Stimulated activated CD4-positive, alpha-beta T cell treated with anti-CD3 and anti-CD28 coated beads, Interleukin-12 subunit alpha, Interleukin-12 subunit beta, amount 100 ng/mL, for 24 hours (primary cell): ENCODE measurements around the gene PDE4DIP.
"Not testable (repeated sequence)": the region's sequence is repeated elsewhere in the genome, so short reads cannot be mapped to it uniquely, and the experiment has no call there.

ENCODE experiments used
- DNase-seq, 2 experiments: peaks; one replicate each; pipeline ENCODE4 v3.0.0-alpha.2; 2020; ENCODE audit warnings: low read depth in 2 of 2

PDE4DIP gene

DNA sequence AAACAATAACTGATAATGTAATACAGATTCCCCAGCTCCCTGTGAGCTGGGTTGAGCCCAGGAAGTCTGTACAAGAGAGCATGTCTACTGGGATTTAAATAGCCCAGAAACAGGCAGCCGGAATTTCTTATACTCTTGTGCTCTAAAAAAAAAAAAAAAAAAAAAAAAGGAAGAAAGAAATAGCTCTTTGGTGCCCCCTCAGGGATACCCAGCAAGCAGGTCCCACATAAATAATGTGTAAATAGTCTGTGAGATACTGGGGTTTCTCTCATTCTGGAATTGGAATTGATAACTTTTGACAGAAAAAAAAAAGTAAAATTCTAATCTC is 25.4 kb downstream of the PDE4DIP start:
- DNase-seq, result not testable (repeated sequence)

DNA sequence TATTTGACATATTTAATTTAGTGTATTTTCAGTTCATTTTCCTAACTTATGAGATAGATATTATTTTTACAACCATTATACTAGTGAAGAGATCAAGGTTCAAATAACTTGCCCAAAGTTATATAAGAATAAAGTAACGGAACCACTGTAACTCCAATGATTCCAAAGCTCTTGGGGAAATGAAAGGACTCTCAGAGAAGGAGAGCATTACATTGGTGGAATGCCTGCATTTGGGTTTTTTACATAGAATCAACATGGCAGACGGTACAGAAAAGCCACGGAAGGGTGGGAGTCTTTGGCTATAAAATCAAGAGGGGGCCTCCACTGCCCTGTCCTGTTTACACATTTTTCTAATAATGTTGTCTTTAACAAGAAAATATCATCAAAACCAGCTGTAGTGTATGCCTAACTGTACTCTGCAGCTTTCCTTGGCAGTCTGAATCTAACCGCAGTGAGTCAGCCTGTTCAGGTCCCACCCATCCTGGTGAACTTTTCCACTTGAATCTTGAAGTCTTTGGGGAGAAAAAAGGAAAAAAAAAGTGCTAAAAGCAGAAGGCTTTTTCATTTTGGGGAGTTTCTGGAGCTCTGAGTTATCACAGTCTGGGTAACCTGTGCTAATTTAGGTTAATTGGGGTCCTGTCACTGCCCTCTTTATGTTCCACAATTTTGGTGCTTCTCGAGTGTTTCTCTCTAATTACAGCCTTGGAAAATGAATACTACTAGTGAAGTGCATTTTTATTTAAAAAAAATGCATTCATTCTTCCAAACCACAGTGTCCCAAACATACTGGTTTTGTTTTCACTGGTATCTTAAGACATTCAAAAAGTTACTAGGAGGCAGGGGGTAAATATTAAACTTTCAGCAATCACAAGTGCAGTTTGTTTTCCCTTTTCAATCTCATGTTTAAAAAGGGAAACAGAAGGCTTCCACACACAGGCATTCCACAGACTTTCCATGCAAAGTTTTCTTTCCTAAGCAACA is 30.5 kb downstream of the PDE4DIP start:
- not testable (repeated sequence) for DNase-seq

DNA sequence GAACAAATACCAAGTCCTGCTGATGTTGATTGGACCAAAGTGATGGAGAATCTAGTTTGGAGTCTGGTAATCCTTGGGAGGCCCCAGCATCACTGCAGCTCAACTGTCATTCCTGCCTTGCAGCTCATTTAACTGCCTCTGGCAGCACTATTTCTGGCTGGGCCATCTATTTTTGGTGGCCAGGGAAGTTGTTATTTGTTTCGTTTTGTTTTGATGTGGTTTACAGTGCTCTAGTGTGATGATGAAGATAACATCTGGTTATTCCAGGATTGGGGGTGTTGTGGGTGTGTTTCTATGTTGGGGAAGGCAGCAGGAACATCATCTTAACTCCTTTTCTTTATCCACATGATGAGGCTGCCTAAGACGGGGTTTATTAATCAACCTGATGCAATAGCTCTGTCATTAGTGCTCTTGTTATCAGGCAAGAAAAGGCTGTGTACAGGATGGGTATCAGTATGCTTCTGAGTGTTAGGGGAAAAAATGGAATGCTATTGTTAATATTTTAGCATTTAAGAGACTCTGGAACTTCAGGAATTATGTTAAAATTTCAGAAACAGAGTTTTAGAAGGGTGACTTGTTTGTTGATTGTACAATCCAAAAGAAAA is 35.7 kb downstream of the PDE4DIP start:
- DNase-seq, result not testable (repeated sequence)

GRCh38 chr1:148881261-148881660 is 37.0 kb downstream of the PDE4DIP start:
- not testable (repeated sequence) for DNase-seq

DNA sequence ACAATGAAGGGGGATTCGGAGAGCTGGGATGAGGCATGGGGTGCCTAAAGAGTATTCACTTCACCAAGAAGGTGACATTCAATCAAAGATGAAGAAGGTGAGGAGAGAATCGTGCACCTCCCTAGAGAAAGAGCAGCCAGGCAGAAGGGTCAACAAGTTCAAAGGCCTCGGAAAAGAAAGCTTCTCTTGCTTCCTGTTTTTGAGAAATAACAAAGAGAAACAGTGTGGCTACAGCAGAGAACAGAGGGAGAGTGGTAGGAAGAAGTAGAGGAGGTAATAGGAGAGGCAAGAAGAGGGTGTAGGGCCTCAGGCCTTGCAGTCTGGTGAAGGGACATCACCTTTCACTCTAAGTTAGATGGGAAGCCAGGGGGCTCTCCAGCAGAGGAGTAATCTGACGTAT is 41.0 kb downstream of the PDE4DIP start:
- not testable (repeated sequence) for DNase-seq

GRCh38 chr1:148886293-148886692 is 42.1 kb downstream of the PDE4DIP start:
- DNase-seq, result not testable (repeated sequence)

GRCh38 chr1:148888597-148888996 is 44.4 kb downstream of the PDE4DIP start:
- DNase-seq, result not testable (repeated sequence)

DNA sequence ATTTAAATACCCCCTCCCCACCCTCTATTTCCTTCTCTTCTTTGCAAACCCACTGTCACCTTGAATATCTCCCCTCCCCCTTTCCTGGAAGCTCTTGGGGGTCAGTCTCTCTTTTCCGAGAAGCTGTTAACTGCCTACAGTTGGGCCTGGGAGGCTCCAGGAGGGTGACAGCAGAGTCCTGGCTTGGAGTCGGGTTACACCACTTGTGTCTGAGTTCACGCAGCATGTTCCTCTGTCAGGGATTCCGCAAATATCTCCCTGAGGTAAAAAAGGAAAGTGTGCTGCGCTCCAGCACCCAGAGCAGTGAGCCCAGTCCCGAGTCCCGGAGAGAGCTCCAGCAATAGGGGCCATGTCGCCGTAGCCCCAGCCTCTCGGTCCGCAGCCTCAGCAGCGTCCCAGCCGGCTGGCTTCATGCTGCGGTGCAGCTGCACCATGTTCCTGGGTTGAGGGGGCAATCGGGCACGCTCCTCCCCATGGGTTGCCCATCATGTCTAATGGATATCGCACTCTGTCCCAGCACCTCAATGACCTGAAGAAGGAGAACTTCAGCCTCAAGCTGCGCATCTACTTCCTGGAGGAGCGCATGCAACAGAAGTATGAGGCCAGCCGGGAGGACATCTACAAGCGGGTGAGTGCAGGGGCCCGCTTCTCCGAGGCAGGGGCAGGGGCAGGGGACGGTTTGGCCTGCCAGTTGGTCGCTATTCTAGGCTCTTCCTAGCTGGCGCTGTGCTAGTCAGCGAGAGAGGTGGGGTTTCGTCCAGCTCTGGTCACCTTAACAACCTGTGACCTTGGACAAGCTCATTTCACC is 45.2 kb downstream of the PDE4DIP start:
- DNase-seq, result not testable (repeated sequence)

- not testable (repeated sequence) for DNase-seq
These were observed 45.9 kb downstream of the PDE4DIP start for GRCh38 chr1:148890075-148890568.

DNA sequence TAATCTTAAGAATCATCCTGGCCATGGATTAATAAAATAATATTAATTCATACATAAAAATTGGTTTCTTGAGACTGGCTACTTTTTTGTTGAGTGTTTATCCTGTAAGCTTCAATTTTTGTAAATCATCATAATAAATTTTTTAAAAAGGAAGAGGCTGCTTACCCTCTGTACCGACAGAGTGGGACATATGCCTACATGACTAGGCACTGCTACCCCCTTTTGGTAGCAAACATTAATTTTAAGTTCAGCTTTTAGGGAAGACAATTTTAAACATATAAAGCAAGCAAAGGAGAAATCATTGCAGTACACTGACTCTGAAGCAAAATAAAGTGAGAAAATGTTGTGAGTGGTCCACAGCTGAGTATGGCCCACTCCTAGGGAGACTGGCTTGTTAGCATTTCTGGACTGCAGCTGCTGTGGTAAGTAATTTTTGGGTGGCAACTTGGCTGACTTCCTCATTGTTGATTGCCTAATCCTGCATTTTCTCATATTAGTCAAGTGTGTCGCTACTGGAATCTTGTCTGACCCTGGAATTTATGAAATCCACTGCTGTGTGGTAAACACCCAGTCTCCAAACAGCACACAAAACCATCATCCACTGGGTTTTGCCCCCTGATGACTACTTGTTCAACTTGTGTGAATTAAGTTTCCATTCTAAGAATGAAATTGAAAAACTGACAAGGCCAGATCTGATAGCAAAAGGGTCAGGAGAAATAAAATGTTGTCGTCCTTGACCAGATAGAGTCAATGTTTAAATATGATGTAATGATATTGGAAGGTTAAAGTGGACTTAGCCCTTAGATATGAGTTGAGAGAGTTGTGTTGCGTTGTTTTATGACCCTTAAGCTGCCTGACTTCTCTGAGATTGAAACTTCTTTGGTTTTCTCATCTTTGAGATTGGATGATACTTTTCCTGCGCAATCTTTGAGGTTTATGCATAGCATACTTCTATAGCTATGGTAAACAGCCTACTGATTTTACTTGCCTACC is 50.4 kb downstream of the PDE4DIP start:
- DNase-seq, result not testable (repeated sequence)

DNA sequence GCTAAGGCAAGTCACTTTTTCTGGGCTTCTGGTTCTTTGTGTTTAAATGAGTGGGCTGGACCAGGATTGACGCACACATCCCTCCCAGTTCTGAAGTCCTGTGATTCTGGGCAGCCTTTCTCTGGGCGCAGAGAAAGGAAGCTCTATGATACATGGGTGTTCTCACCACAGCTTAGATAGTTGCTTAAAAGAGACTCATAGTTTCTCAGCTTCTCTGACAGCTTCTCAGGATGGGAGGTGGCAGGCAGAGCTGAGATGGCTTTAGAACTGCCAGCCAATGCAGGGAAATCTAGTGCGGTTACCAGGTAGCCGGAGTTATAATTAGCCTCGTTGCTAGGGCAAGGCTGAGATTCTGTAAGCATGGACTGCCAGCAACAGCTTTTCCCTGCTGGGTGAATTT is 55.8 kb downstream of the PDE4DIP start:
- not testable (repeated sequence) for DNase-seq

GRCh38 chr1:148900691-148901090 is 56.5 kb downstream of the PDE4DIP start:
- not testable (repeated sequence) for DNase-seq

DNA sequence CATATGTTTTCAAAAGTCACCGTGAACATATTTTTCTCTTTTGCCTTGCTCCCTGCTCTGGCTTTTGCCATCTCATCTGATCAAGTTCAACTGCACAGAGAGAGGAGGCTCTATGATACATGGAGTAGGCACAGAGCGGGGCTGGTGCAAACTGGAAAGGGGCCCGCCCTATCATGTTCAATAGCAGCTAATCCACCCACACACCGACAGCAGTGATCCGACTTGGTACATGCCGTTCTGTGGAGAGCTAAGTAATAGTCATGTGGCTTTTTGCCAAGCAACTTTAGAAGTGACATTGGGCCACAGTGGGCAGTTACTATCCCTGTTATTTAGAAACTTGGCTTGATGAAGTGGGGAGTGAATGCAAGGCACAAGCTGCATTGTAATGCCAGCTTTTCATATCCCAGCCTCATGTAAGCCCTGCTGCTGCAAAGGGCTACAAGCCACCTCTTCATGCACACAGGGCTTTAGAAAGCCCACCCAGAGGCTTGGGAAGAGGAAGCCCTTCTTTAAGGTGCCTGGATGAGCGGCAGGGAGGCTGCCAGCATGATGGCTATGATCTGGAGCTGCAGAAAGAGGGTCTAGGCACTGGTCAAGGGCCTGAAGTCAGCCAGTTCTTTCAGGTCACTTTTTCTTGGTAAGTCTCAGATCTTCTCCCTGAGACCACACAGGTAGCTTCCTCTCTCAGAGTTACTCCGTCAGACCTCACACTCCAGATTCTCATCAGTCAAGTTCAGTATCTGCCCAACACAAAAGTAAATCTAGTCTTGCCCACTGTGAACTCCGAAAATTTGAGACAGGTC is 57.1 kb downstream of the PDE4DIP start:
- DNase-seq, result not testable (repeated sequence)

DNA sequence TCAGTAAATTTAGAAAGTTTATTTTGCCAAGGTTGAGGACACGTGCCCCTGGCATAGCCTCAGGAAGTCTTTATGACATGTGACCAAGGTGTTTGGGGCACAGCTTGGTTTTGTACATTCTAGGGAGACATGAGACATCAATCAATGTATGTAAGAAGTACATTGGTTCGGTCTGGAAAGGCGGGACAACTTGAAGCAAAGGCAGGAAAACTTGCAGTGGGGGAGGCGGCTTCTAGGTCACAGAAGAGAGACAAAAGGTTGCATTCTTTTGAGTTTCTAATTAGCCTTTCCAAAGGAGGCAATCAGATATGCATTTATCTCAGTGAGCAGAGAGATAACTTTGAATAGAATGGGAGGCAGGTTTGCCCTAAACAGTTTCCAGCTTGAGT is 57.7 kb downstream of the PDE4DIP start:
- DNase-seq, result not testable (repeated sequence)

GRCh38 chr1:148909219-148909826 is 65.1 kb downstream of the PDE4DIP start:
- DNase-seq, result not testable (repeated sequence)

- DNase-seq, result not testable (repeated sequence)
These were observed 67.2 kb downstream of the PDE4DIP start for GRCh38 chr1:148911303-148911928.

GRCh38 chr1:148916222-148916621 is 72.0 kb downstream of the PDE4DIP start:
- DNase-seq, result not testable (repeated sequence)

DNA sequence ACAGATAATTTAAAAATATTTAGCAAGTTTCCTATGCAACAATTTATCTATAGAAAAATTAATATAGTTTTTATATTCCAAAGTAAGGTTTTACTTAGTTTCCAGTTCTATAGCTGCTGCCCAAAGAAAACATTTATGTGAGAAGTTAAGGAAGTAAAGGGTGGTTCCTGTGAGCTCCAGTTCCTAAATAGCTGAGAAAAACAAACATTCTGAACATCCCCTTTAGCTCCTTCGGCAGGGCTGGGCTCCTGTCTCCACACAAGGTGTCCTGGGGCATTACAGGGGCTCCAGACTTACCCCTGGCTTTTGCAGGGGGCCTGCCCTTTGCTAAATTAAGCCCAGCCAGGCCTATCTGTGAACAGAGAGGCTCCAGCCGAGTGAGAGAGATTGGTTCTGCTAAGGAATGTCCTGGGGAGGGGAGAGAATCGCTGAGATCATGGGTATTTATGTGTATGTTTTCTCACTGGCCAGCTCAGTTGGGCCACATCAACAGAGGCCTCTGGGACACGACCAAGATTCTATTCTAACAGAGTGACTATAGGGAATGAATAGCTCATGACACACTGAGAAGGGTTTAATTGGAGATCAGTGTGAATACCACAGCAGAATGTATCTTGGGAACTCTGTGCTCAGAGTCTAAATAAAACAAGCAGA is 72.6 kb downstream of the PDE4DIP start:
- not testable (repeated sequence) for DNase-seq
